WTC11 (cell line): ENCODE measurements around the gene BTNL9. TPM values are rescaled to one million over a fixed set of nuclear protein-coding genes. Genes with fewer than 3 reads are reported as not detected.

Experiments
- ATAC-seq: fragments of 200-7000 bp; cut with Tn5 transposase; 2 replicates; pipeline ENCODE4 v1.10.0; 2021; ENCODE audit warnings: mild to moderate bottlenecking, moderate library complexity
- CTCF ChIA-PET: fragments of 300-600 bp; sonication (Branson Sonifier 250); formaldehyde crosslinking; loops from one replicate; lab custom pipeline; 2021; ENCODE audit warnings: antibody characterized with exemption; lab: Charles Lee
- POLR2A ChIA-PET: fragments of 350-600 bp; sonication (Branson Sonifier 250); formaldehyde crosslinking; loops from one replicate; lab custom pipeline; 2021; ENCODE audit warnings: antibody characterized with exemption; lab: Charles Lee
- DNase-seq: peaks from one replicate; pipeline ENCODE4 v3.0.0; 2021; ENCODE audit warnings: low spot score
- H3K27ac Mint-ChIP-seq: 2 replicates; pipeline ENCODE4 v1.8.0; 2021; ENCODE audit warnings: mixed read lengths
- H3K27me3 Mint-ChIP-seq: 2 replicates; pipeline ENCODE4 v1.8.0; 2021; ENCODE audit warnings: low read depth, mild to moderate bottlenecking, moderate library complexity, mixed read lengths
- H3K36me3 Mint-ChIP-seq: 2 replicates; pipeline ENCODE4 v1.8.0; 2021; ENCODE audit warnings: mixed read lengths
- H3K4me1 Mint-ChIP-seq: 2 replicates; pipeline ENCODE4 v1.8.0; 2022; ENCODE audit warnings: mixed read lengths
- H3K4me3 Mint-ChIP-seq: 2 replicates; pipeline ENCODE4 v1.8.0; 2021; ENCODE audit warnings: mild to moderate bottlenecking, moderate library complexity, mixed read lengths
- H3K9me3 Mint-ChIP-seq: 2 replicates; pipeline ENCODE4 v1.8.0; 2021; ENCODE audit warnings: mixed read lengths
- CREM ChIP-seq: sonication (generic); formaldehyde crosslinking; IDR thresholded peaks from 2 replicates; pipeline ENCODE4 v1.8.1; 2022; ENCODE audit warnings: mild to moderate bottlenecking, missing genetic modification reagents, moderate library complexity
- CTCF ChIP-seq: fragments of 200-600 bp; IDR thresholded peaks from 2 replicates; pipeline ENCODE4 v1.8.0; 2022; ENCODE audit warnings: antibody characterized with exemption
- ESRRA ChIP-seq: sonication (generic); formaldehyde crosslinking; IDR thresholded peaks from 2 replicates; pipeline ENCODE4 v1.8.1; 2022; ENCODE audit warnings: mild to moderate bottlenecking, missing genetic modification reagents, borderline replicate concordance
- GTF2I ChIP-seq: fragments of 250-450 bp; sonication (Bioruptor Pico); conservative IDR thresholded peaks from 2 replicates; pipeline ENCODE4 v1.4.0; 2021; ENCODE audit warnings: mild to moderate bottlenecking
- IRF1 ChIP-seq: sonication (generic); formaldehyde crosslinking; IDR thresholded peaks from 2 replicates; pipeline ENCODE4 v1.8.0; 2023; ENCODE audit warnings: missing genetic modification reagents
- JAZF1 ChIP-seq: fragments of 250-450 bp; sonication (Bioruptor Pico); IDR thresholded peaks from 2 replicates; pipeline ENCODE4 v1.9.0; 2021; ENCODE audit warnings: moderate library complexity, mild to moderate bottlenecking, inconsistent platforms
- NFATC4 ChIP-seq: fragments of 250-450 bp; sonication (Bioruptor Pico); IDR thresholded peaks from 2 replicates; pipeline ENCODE4 v1.9.0; 2021; ENCODE audit warnings: mild to moderate bottlenecking
- NR1H2 ChIP-seq: sonication (generic); formaldehyde crosslinking; IDR thresholded peaks from 2 replicates; pipeline ENCODE4 v1.9.0; 2021; ENCODE audit warnings: mild to moderate bottlenecking, moderate library complexity, missing genetic modification reagents
- SMAD4 ChIP-seq: sonication (generic); formaldehyde crosslinking; IDR thresholded peaks from 2 replicates; pipeline ENCODE4 v1.8.0; 2022; ENCODE audit warnings: mild to moderate bottlenecking, missing genetic modification reagents
- ZNF232 ChIP-seq: sonication (generic); formaldehyde crosslinking; IDR thresholded peaks from 2 replicates; pipeline ENCODE4 v1.8.0; 2022; ENCODE audit warnings: mild to moderate bottlenecking, missing genetic modification reagents
- ZNF416 ChIP-seq: fragments of 250-450 bp; sonication (Bioruptor Pico); IDR thresholded peaks from 2 replicates; pipeline ENCODE4 v1.9.0; 2021; ENCODE audit warnings: mild to moderate bottlenecking, inconsistent platforms
- ZNF671 ChIP-seq: fragments of 250-450 bp; sonication (Bioruptor Pico); IDR thresholded peaks from 2 replicates; pipeline ENCODE4 v1.8.0; 2021; ENCODE audit warnings: mild to moderate bottlenecking
- total RNA-seq: library from RNA; stranded (reverse); gene quantifications from 3 replicates; pipeline ENCODE4 v1.2.3, GENCODE V29; 2021
- TF ChIP-seq, protein P1 (sequence below): sonication (generic); formaldehyde crosslinking; IDR thresholded peaks from 2 replicates; pipeline ENCODE4 v1.8.1; 2023; ENCODE audit warnings: mild to moderate bottlenecking, missing genetic modification reagents
- TF ChIP-seq, protein P2 (sequence below): sonication (generic); formaldehyde crosslinking; IDR thresholded peaks from 2 replicates; pipeline ENCODE4 v1.8.0; 2023; ENCODE audit warnings: missing genetic modification reagents, mild to moderate bottlenecking, borderline replicate concordance

The BTNL9 gene
- total RNA-seq, 1 experiment from 2014 or later = 3.4 TPM

- no peak for TF ChIP-seq IRF1
- TF ChIP-seq ESRRA (CRISPR knock-in tag) = no peak
Observed at GRCh38 chr5:181105391-181106025, 65.4 kb downstream of the BTNL9 start (continued).

DNA sequence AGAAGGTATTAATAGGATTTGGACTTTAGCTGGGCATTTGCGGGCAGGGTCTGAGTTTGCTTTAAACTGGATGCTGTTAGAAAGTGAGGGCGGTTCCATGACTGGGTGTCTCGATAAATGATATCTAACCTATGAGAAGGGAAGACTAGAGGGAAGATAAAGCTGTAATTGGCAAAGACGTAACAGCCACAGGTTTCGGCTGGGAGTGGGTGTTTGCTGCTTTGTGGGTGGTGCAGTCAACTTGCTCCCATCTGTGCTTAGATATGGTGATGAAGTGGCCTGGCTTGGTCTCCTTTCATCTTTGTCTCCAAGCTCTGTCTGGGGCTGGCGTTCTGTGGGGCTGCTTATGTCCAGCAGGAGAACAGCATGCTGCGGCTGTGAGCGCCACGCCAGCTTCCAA lies 67.6 kb downstream of the BTNL9 start:
- ChIA-PET POLR2A (interaction anchor here (0.6 kb wide), 1 partner anchor 338 kb away, joined by 3 read pairs; no protein-coding TSS in a partner anchor), CTCF (interaction anchor here (1.1 to 1.8 kb wide), 2 partner anchors 20 to 77 kb away, joined by 3 to 4 read pairs; no protein-coding TSS in a partner anchor)
- peaks cover 50% of the 10 kb centered on the region for H3K27me3 Mint-ChIP-seq
- TF ChIP-seq SMAD4 (CRISPR knock-in tag) = no peak
- no peak for TF ChIP-seq ZNF671 (CRISPR knock-in tag)
- TF ChIP-seq GTF2I (CRISPR knock-in tag) = no peak
- TF ChIP-seq NR1H2 = no peak
- TF ChIP-seq, protein P1, sequence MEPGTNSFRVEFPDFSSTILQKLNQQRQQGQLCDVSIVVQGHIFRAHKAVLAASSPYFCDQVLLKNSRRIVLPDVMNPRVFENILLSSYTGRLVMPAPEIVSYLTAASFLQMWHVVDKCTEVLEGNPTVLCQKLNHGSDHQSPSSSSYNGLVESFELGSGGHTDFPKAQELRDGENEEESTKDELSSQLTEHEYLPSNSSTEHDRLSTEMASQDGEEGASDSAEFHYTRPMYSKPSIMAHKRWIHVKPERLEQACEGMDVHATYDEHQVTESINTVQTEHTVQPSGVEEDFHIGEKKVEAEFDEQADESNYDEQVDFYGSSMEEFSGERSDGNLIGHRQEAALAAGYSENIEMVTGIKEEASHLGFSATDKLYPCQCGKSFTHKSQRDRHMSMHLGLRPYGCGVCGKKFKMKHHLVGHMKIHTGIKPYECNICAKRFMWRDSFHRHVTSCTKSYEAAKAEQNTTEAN (CRISPR knock-in tag) = no peak
- TF ChIP-seq, protein P2, sequence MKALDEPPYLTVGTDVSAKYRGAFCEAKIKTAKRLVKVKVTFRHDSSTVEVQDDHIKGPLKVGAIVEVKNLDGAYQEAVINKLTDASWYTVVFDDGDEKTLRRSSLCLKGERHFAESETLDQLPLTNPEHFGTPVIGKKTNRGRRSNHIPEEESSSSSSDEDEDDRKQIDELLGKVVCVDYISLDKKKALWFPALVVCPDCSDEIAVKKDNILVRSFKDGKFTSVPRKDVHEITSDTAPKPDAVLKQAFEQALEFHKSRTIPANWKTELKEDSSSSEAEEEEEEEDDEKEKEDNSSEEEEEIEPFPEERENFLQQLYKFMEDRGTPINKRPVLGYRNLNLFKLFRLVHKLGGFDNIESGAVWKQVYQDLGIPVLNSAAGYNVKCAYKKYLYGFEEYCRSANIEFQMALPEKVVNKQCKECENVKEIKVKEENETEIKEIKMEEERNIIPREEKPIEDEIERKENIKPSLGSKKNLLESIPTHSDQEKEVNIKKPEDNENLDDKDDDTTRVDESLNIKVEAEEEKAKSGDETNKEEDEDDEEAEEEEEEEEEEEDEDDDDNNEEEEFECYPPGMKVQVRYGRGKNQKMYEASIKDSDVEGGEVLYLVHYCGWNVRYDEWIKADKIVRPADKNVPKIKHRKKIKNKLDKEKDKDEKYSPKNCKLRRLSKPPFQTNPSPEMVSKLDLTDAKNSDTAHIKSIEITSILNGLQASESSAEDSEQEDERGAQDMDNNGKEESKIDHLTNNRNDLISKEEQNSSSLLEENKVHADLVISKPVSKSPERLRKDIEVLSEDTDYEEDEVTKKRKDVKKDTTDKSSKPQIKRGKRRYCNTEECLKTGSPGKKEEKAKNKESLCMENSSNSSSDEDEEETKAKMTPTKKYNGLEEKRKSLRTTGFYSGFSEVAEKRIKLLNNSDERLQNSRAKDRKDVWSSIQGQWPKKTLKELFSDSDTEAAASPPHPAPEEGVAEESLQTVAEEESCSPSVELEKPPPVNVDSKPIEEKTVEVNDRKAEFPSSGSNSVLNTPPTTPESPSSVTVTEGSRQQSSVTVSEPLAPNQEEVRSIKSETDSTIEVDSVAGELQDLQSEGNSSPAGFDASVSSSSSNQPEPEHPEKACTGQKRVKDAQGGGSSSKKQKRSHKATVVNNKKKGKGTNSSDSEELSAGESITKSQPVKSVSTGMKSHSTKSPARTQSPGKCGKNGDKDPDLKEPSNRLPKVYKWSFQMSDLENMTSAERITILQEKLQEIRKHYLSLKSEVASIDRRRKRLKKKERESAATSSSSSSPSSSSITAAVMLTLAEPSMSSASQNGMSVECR (CRISPR knock-in tag) = no peak
- TF ChIP-seq CREM (CRISPR knock-in tag) = no peak
- TF ChIP-seq NFATC4 (CRISPR knock-in tag) = no peak
- TF ChIP-seq ZNF232 = no peak
- TF ChIP-seq, all 79 proteins: peak for 0
- DNase-seq = no peak
- ATAC-seq = no peak
- Mint-ChIP-seq H3K36me3 (no peaks in the 10 kb centered on the region), H3K9me3 (no peaks in the 10 kb centered on the region), H3K4me1 (peaks cover 37% of the 10 kb centered on the region), H3K4me3 (no peak overlapping the region), H3K27ac (no peak overlapping the region)

DNA sequence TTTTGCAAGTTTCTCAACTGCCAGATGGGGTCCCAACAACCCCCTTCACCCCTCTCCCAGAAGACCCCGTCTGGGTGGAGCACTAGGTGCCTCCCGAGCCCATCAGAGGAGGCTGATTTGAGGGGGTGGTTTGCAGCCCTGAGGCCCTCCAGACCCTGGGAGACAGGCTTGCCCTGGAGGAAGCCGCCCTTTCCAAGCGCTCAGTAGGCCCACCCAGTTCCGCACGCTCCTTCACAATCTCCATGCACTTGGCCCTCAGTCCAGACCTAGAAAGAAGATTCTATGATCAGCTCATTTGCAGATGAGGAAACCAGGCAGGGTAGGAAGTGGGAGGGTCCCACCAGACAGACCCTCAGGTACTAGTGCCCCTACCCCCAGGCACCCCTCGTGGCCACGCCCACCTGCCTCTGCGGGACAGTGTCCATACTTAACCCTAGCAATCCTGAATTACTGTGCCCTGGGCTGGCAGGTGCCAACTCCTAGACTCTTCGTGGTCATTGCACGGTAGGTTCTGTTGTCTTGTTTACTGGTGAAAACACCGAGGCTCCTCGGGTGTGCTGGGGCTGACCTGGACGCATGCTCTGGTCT lies 68.6 kb downstream of the BTNL9 start:
- TF ChIP-seq IRF1 (no peak), CTCF (no peak), JAZF1 (CRISPR knock-in tag) (no peak), ZNF416 (CRISPR knock-in tag) (no peak)
- TF ChIP-seq, all 79 proteins: peak for 0
- Mint-ChIP-seq H3K9me3 (no peaks in the 10 kb centered on the region), H3K4me3 (no peak overlapping the region), H3K36me3 (no peaks in the 10 kb centered on the region), H3K27me3 (peaks cover 50% of the 10 kb centered on the region), H3K4me1 (peaks cover 34% of the 10 kb centered on the region), H3K27ac (no peak overlapping the region)
- DNase-seq (no peak), ATAC-seq (no peak)
- CTCF ChIA-PET = interaction anchor here (1.1 to 1.8 kb wide), 4 partner anchors 20 to 248 kb away, joined by 3 to 4 read pairs (median 4); no protein-coding TSS in a partner anchor
- POLR2A ChIA-PET = no interaction called here
